ENCODE measurements around the gene CERS2.
A peak's percentile ranks its signal among the peaks of the same experiment; 100 is the strongest.

CERS2 gene, protein sequence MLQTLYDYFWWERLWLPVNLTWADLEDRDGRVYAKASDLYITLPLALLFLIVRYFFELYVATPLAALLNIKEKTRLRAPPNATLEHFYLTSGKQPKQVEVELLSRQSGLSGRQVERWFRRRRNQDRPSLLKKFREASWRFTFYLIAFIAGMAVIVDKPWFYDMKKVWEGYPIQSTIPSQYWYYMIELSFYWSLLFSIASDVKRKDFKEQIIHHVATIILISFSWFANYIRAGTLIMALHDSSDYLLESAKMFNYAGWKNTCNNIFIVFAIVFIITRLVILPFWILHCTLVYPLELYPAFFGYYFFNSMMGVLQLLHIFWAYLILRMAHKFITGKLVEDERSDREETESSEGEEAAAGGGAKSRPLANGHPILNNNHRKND

DNA sequence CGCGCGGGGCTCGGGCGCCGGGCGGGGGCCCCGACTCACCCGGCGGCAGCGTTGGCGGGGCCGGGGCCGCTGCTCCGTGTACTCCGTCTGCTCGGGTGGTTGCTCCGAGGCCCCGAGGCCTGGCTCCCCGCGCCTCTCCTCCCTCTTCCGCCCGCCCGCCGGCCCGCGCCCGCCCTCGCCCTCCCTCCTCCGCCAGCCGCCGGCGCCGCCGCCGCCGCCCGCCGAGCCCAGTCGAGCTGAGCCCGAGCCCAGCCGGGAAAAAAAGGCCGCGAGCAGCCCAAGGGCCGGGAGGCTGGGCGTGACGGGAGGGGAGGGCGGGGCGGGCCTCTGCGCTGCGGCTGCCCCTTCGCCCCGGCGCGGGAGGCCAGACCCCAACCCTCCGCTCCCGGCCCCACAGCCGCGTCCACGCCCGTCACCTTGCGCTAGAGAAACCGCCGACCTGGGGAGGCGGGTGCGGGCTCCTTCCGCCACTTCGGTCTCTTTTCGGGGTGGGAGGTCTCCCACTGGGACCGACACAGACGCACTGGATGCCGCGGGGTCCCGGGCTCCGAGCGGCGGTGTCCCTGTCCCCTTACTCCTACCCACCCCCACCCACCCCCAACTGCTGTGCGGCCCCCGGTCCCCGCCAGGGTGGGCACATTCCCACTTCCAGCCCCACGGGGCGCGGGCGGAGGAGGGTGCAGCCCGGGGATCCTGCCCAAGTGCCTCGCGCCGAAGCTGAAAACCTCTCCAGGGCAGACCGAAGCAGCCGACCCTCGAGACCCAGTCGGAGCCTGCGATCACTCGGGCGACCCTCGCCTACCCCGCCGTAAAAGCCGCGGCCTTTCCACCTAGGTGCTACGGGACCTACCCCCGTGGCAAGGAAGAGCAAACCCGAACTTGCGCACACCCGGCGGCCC lies at the start of gene CERS2:
Gene CERS2, minus strand, starts transcription at position 256 of the 899 bp plus-strand sequence. CDS start 5,745 bp downstream, outside the sequence.
- peak; percentile 36 to 69 for DNase-seq (ENCODE audit: extremely low read depth in 1 of 2, low read depth in 1 of 2)

DNA sequence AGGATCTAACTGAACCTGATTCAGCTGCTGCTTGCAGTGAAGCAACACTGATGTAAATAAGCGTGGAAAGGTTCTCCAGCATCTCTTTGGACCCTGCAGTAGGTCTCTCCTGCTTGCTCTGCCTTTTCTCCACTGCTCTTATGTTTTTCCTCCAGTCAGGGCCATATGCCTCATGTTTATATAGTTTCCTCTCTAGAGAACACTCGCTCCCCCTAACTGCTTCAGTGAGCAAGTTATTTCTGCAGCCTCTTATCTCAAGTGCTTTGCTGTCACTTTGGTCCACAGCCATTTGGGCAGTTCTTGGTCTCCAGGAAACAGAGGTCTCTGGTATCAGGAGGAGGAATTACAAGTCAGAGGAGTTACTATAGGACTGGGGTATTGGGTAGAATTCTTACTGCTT lies 38.9 kb upstream of the CERS2 start:
- no peak for DNase-seq (ENCODE audit: extremely low read depth in 1 of 2, low read depth in 1 of 2)

DNA sequence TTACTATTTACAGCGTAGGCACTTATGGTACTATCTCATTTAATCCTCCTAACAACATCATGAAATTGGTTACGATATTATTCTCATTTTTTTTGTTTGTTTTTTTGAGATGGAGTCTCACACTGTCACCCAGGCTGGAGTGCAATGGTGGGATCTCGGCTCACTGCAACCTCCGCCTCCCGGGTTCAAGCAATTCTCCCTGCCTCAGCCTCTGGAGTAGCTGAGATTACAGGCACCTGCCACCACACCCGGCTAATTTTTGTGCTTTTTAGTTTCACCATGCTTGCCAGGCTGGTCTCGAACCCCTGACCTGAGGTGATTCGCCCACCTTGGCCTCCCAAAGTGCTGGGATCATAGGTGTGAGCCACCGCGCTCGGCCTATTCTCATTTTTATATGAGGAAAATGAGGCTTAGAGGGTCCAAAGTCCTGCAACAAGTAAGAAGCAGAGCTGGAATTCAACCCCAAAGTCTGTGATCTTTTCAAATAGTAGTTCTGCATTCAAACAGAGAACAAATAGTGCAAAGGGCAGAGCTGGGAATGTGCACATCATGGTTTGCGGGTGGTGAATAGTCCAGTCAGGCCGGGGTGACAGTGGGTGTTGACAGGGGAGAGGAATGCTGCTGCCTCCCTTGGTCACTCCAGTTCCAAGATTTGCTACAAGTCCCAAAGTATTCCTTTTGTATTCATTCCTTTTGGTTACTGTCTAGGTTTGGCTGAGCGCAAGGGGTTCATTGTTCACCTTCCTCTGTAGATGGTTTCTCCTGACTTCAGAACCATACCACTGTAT lies 38.2 kb upstream of the CERS2 start:
- DNase-seq (ENCODE audit: extremely low read depth in 1 of 2, low read depth in 1 of 2): no peak

DNA sequence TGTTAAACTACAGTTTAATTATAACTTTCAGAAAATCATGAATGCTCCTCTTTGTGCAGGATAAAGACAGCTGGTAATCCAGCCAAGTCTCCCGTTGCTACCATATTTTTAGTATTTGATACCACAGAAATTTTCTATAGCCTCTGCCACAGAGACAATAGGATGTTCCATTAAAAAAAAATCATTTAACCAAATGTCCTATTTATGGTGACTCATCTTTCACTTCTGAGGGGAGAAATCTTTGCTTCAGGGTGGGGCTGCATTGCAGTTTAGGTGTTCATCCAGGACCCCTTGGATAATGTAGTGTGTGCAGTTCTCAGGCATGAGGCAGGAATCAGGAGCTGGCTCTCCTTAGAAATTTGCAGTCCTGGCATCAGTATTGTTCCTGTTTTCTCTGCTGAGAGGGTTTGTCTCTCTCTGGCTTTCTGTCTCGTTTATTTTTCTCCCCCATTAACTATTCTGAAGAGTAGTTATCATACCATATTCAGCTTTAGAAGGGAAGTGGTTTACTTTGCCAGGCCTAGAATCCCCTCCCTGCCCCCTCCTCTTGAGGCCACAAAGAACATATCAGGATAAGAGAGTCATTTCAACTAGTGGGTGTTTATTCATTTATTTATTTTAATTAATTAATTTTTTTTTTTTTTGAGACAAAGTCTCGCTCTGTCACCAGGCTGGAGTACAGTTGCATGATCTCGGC lies 36.7 kb upstream of the CERS2 start:
- DNase-seq (ENCODE audit: extremely low read depth in 1 of 2, low read depth in 1 of 2): no peak

DNA sequence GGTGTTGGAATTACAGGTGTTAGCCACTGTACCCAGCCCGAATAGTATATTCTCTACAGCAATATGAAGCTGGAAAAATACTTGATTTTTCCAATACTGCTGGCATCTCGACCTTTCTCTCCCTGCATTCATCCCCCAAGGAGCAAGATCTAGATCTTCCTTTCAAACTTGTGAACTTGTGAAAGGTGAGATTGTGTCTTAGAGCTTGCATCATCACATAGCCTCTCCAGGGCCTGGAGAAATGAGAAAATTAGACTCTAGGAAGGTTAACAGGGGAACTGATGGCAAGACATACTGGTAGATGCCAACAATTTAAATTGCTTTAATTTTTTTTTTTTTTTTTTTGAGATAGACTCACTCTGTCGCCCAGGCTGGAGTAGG lies 35.7 kb upstream of the CERS2 start:
- DNase-seq (ENCODE audit: extremely low read depth in 1 of 2, low read depth in 1 of 2): no peak

DNA sequence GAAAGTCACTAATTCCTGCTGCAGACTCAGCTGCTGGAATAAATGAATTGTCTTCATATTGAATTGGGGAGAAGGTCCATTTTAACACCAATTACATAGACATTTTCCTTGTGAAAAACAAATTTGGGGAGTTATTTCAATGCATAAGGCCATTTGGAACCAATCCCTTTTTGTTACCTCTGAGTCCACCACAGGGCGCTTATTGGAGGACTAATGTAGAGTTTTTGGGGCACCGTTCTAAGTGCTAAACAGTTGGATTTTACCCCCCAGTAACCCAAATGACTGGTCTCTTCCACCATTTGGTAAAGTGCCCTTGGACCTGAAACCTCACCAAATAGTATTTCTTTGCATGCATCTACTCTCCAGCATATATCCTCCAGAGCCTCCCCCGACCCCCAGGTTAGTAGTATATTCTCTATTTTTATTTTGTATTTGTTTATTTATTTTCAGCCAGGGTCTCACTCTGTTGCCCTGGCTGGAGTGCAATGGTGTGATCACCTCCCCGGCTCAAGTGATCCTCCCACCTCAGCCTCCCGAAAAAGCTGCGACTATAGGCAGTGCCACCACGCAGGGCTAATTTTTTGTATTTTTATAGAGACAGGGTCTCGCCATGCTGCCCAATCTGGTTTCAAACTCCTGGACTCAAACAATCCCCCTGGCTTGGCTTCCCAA lies 35.2 kb upstream of the CERS2 start:
- DNase-seq (ENCODE audit: extremely low read depth in 1 of 2, low read depth in 1 of 2): no peak

DNA sequence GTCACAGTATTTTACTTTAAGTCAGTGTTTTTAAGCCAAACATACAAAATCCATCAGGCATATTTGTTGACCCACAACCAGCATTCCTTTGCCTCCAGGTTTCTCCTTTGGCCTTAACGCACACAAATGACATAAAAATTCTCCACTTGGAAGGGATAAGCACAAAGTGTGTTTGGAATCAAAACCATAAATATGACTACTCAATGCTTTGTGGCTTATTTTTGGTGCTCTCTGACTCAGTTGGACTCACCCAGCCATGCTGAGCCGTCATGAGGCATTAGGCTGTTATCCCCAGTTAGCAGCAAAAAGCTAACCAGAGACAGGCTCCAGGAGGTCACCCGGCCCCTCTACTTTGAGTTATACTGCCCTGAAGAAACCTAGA lies 34.6 kb upstream of the CERS2 start:
- DNase-seq (ENCODE audit: extremely low read depth in 1 of 2, low read depth in 1 of 2): no peak

DNA sequence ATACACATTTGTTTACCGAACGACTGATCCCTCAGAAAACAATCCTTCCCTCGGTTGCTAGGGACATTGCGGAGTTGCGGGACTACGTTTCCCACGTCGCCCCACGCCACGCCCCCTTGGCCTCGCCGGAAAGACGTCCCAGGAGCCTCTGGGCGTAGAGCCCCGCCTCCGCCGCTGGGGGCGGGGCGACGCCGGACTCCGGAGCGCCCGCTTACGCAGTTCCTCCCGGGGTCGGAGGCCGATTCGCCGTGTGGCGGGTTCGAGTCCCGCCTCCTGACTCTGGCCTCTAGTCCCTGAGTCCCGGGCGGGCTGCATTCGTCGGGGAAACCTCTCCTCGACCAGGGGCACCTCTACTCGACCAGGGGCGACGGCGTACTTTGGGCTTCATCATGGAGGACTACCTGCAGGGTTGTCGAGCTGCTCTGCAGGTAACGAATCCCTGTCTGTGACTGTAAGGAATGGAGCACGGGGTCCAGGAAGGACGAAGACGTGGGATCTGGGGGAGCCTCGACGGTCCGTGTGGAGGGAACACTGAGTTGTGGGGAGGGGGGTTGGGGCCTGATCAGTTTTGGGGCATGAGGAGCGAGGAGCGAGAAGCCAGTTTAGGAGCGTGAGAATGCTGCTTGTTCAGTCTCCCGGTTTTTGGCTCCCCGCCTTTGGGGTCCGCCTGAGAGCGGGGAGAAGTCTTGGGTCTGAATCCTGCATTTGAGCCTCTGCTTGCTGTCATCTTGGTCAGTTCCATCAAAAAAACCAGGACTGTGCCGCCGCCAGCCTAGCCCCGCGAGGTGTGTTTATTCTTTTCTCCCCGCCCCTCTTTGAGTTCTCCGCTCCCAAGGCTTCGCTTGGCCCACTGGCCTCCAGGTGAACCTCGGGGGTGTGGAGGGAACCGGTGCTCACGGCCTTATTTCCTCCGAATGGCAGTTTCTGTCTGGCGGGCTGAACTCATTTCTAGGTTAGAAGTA lies 33.9 kb upstream of the CERS2 start, which contains the start of gene PRUNE1:
Gene PRUNE1, plus strand, starts transcription at position 206 of the 962 bp plus-strand sequence. Its CDS starts 184 bp downstream, at position 390.
- DNase-seq (ENCODE audit: extremely low read depth in 1 of 2, low read depth in 1 of 2): peak; percentile 94 to 96

DNA sequence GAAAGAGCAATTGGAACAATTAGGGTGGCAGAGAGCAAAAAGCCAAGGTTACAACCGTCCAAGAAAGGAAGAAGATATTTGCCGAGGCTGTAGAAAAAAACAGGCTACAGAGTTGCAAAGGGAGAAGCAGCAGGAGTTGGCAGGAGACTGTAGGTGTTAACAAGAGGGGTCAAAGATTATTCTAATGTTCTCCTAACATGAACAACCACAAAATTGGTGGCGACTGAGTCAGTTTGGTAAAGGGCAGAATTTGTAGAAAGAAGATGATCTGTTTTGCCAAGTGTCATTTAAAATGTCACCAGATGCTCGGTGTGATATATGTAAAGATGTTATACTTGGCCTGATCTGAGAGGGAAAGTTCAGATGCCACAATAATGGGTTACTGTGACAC lies 33.2 kb upstream of the CERS2 start:
- DNase-seq (ENCODE audit: extremely low read depth in 1 of 2, low read depth in 1 of 2): no peak

DNA sequence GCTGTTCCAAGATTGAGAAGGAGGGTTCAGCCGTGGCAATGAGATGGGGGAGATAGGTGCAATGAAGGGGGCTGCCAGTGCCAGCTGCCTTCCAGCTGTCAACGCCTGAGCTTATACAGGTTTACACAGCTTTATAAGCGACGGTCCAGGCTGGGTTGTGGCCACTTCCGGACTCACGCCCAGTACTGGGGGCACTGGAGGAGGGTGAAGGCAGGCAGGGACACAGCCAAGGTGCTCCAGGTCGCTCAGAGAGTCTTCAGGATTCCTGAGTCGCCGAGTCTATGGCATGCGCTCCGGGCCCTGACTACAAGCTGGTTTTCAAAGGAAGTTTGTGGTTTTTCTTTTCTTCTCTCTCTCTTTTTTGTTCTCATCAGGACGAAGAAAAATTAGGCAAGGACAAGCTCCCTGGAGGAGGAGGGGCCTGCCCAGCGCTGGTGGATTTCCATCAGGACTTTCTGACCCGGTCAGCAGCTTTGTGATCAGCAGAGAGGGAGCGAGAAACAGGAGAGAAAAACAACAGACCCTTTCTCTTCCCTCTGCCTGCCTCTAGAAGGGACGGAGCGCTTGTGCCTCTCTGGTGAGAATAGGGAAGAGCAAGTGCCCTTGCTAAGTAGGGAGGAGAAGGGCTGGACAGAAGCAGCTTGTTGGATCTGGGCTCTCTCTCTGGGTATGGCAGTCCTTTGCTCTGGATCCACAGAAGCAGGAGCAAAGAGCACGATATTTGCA lies 31.9 kb upstream of the CERS2 start, which contains the start of gene MINDY1:
Gene MINDY1, minus strand, starts transcription at position 576 of the 726 bp plus-strand sequence. CDS start 4,285 bp downstream, outside the sequence.
- no peak for DNase-seq (ENCODE audit: extremely low read depth in 1 of 2, low read depth in 1 of 2)

DNA sequence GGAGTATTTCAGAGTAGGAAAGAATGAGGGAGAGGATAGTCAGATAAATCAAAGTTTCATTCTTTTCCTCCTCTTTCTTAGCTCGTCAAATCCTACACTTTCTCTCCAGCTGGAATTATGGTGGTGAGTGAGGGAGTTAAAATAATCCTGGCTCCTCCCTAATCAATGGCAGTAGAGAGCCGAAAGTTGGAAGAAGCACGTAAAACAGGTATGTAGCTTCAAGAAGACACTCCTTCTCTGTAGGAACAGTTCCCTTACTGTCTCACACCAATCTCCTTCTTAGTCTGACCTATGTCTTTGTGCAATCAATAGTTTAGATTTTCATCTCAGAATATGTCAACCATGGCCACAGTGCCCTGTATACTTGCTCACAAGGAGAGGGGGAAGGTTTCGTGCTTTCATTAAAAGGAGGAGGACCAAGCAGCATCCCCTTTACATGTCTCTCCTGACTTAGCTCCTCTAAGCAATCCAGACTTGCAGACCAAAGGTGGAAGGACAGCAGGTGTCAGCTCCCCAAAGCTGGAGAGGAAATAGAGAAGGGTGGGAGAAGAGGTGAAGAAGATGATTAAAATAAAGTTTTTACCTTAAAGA lies 31.2 kb upstream of the CERS2 start:
- no peak for DNase-seq (ENCODE audit: extremely low read depth in 1 of 2, low read depth in 1 of 2)

DNA sequence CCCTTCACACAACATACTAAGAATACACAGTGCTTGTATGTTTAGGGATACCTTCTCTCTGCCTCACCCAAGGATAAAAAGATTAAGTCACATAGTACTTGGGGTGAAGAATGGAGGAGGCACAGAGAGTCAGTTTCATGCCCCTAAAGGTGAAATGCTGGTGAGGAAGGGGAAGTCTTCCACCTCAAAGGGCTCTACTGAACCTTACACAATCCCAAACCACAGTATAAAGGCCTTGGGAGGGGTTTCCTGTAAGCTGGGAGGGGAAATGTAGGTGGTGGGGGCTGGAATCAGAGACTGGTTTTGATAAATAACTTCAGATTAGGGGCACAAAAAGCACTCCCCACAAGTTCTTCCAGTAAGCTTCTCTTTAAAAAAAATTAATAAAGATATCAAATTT lies 28.5 kb upstream of the CERS2 start:
- DNase-seq (ENCODE audit: extremely low read depth in 1 of 2, low read depth in 1 of 2): no peak

DNA sequence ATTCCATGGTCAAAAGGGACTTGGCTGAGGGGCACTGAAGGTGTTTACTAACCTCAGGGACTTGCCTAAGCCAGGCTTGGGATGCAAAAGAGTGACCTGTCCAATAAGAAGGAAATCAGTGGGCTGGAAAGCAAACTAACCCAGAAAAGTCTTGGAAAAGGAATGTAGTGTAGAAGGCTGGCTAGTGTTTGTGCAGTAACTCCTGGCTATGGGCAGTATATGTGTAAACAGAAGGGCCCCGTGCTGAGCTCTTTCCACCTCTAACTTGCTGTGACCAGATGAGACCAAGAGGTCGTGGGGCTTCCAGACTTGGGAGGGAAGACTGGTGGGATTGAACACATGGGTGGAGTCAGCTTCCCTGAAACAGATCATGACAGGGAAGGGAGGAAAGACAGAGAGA lies 28.0 kb upstream of the CERS2 start:
- DNase-seq (ENCODE audit: extremely low read depth in 1 of 2, low read depth in 1 of 2): no peak

DNA sequence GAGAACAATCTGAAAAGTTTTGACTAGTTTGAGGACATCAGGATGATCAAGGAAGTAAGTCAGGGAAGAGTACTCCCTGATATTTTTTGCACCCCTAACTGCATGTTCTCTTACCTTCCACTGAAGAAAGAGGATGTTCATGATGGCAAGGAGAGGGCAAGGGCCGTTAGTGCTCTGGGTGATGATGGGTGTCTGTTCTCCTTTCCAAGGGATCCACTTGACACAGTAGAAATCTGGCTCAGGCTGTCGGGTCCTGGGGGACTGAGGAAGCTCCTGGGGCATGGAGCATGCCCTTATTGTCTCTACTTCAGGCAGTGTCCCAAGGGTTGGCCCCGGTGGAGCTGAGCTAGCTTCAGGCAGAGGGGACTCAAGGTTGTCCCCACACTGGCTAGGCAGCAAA lies 27.4 kb upstream of the CERS2 start:
- no peak for DNase-seq (ENCODE audit: extremely low read depth in 1 of 2, low read depth in 1 of 2)

DNA sequence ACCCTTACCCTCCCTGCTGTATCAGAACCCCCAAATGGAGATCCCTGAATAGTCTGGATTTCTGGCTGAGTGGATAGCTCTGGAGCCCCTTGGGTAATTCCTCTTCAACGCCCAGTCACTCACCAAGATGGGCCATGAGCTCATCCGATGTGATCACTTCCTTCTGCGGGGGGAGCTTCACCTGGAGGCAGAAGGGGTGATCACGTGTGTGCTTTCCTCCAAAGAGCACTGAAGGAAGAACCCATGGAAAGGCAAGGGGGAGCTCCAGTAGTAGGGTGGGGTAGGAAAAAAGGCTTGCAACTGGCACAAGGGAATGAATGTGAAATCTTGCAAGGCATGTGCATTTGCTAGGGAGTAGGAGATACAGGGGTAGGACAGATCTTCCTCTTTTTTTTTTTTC lies 27.0 kb upstream of the CERS2 start:
- DNase-seq (ENCODE audit: extremely low read depth in 1 of 2, low read depth in 1 of 2): no peak

DNA sequence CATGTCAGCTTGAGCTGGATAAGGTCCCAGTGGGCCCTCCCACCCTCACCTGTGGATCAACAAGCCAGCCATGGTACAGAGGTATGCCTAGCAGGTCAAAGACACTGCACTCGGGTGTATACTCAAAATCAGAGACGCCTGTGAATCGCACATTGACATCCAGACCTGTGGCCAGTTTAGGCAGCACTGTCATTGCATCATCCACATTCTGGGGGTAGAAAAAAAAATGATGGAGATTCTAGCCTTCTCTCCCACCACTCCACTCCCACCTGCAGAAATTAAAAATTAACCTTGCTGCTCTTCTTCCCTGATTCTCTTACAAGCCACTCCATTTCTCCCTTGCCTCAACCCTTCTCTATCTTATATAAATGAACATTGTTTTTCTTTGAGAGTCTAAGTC lies 25.8 kb upstream of the CERS2 start:
- no peak for DNase-seq (ENCODE audit: extremely low read depth in 1 of 2, low read depth in 1 of 2)

DNA sequence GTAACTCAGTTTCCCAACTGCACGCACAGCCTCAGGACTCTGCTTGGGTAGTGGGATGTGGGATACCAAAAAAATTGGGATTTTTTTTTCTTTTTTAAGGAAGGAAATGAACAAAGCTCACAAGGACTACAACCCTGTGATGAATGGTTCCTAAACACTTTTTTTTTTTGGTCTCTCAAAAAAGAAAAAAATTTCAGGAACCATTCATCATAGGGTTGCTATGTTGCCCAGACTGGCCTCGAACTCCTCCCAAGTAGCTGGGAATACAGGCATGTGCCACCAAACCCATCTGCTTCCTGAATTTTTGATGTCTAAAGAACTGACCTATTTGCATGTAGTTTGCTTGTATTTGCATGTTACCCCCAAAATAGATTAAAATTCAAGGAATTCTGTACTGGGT lies 25.3 kb upstream of the CERS2 start:
- DNase-seq (ENCODE audit: extremely low read depth in 1 of 2, low read depth in 1 of 2): no peak

All from activated CD8-positive, alpha-beta memory T cell treated with anti-CD3 and anti-CD28 coated beads for 1 hour (primary cell).